Tibial nerve (tissue), 4 donors: ENCODE measurements around the gene SH2D6.

Source experiments
- CTCF ChIP-seq, 5 experiments: fragments of 200-600 bp in 3 of 5; fragments of 450-650 bp in 2 of 5; sonication (generic) in 3 of 5; IDR thresholded peaks; one replicate each; pipeline ENCODE4 v1.5.1; 2016 to 2019; ENCODE audit warnings: antibody characterized with exemption in 5 of 5, mild to moderate bottlenecking in 3 of 5, moderate library complexity in 2 of 5
- EP300 ChIP-seq, 2 donors: sonication (generic); formaldehyde crosslinking; IDR thresholded peaks; one replicate each; pipeline ENCODE4 v1.6.1; 2017; ENCODE audit warnings: antibody characterized with exemption in 2 of 2, mild to moderate bottlenecking in 1 of 2

- TF ChIP-seq CTCF (IDR thresholded peaks at IDR 0.05) (no peak), EP300 (IDR thresholded peaks at IDR 0.05) (no peak)
Measured at GRCh38 chr2:85378257-85378656, 40.3 kb upstream of the SH2D6 start.
